ENCODE data around the gene NPPA.

NPPA gene

GRCh38 chr1:11841245-11842153 lies 6.1 kb downstream of the NPPA start:
- DNase-seq = peak; percentile 27 to 58 (median 42)

DNA sequence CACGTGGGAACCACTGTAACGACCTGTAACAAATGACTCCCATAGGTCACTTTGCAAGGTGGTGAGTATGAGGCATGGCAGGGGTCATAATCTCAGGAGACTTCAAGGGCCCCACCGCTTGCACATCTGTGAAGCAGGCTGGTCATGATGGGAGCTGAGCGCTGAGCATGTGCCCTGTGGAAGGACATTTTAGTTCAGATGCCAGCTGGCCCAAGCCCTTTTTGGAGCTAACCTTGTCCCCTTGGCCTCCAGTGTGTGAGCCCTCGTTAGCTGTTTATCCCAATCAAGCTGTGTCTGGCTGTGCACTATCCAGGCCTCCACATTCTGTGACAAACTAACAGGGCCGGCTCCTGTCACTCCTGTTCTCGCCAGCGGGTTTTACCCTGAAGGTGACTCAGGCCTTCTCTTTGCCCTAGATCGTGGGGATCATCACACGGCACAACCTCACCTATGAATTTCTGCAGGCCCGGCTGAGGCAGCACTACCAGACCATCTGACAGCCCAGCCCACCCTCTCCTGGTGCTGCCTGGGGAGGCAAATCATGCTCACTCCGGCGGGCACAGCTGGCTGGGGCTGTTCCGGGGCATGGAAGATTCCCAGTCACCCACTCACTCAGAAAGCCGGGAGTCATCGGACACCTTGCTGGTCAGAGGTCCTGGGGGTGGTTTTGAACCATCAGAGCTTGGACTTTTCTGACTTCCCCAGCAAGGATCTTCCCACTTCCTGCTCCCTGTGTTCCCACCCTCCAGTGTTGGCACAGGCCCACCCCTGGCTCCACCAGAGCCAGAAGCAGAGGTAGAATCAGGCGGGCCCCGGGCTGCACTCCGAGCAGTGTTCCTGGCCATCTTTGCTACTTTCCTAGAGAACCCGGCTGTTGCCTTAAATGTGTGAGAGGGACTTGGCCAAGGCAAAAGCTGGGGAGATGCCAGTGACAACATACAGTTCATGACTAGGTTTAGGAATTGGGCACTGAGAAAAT lies 7.6 kb downstream of the NPPA start:
- no peak for DNase-seq

GRCh38 chr1:11838349-11839272 lies 9.0 kb downstream of the NPPA start:
- peak; percentile 73 to 84 (median 78) for DNase-seq

GRCh38 chr1:11837767-11838348 lies 9.7 kb downstream of the NPPA start:
- DNase-seq = no peak

DNA sequence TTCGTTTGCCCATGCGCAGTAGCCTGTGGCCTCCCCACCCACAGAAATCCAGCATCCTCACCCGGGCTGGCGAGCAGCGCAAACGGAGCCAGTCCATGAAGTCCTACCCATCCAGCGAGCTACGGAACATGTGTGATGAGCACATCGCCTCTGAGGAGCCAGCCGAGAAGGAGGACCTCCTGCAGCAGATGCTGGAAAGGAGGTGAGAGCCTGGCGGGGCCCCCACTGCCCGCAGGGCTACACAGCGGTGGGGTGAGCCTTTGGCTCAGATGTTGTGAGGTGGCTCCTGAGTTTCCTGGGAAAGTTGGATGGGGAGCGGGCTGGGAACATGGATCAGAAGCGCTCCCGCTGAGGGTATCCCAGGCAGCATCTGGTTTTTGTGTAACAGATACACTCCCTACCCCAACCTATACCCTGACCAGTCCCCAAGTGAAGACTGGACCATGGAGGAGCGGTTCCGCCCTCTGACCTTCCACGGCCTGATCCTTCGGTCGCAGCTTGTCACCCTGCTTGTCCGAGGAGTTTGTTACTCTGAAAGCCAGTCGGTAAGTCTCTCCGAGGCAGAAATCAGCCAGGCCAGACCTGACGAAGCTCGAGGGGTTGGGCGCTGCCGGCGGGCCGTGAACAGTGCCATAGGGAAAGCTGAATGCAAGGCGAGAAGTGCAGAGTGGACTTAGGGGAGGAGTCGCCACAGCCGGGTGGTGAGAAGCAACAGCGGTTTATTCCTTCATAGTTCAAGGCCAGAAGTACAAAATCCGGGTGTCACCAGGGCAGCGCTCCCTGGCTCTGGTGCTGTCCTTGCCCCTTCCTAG lies 10.4 kb downstream of the NPPA start:
- no peak for DNase-seq

DNA sequence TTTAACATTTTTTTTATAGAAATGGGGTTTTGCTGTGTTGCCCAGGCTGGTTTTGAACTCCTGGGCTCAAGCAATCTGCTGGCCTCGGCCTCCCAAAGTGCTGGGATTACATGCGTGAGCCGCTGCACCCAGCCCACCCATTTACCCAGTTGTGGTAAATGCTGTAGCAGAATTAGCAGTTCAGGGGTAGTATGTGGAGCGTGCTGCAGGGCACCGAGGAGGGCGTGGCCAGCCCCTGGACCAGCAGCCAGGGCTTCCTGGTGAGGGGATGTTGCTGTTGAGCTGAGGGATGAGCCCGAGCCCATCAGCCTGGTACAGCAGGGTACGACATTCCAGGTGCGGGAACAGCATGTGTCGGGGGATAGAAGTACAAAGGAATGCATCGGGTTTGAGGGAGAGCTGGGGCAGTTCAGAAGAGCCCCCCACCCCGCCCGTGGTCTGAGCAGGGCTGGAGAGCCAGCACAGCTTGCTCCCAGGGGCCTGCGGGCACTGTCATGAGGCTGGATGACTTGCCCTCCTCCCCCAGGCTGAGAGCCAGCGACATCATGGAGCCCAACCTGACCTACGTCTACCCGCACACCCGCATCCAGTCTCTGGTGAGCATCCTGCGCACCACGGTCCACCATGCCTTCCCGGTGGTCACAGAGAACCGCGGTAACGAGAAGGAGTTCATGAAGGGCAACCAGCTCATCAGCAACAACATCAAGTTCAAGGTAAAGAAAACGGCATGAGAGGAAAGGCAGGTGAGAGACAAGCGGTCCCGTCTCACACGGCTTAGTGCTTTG lies 11.9 kb downstream of the NPPA start:
- no peak for DNase-seq

GRCh38 chr1:11833900-11834299 lies 13.7 kb downstream of the NPPA start:
- no peak for DNase-seq

DNA sequence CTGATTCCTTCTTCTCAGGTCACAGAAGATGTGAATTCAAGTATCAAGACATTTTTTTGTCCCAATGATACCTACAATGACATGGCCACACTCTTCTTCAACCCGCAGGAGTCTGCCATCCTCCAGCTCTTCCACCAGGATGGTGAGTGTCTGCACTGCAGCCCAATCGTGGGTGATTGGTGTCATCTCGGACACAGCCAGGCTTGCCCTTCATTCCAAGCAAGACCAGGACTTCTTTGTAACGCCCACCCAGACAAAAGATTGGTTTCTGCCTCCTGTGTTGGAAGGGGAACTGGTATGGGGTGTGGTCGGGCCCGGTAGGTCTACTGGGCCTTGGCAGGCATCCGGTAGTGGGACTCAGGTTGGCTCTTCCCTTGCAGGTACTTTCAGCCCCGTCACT lies 14.1 kb downstream of the NPPA start:
- DNase-seq = no peak

GRCh38 chr1:11831945-11832725 lies 15.4 kb downstream of the NPPA start:
- peak in 1 of 4 experiments; percentile 20 for DNase-seq

GRCh38 chr1:11828511-11828910 lies 19.1 kb downstream of the NPPA start:
- DNase-seq = no peak

DNA sequence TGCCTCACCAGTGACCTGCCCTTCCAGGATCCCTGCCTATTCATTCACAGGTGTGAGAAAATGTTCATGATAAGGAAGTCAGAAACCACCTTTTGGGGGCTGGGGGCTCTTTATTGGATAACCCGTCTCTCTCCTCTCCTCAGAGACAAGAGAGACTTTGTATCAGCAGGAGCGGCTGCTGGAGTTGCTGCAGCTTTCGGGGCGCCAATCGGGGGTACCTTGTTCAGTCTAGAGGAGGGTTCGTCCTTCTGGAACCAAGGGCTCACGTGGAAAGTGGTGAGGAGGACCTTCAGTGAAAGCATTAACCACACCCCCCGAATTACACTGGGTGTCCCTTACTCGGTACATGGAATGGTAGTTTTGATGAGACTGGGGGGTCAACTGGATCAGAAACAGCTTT lies 20.6 kb downstream of the NPPA start:
- DNase-seq = no peak

- DNase-seq = no peak
These were observed 22.5 kb downstream of the NPPA start for GRCh38 chr1:11825131-11825530.

- DNase-seq = no peak
These were observed 24.0 kb downstream of the NPPA start for GRCh38 chr1:11823366-11824137.

GRCh38 chr1:11822091-11822490 lies 25.5 kb downstream of the NPPA start:
- no peak for DNase-seq

GRCh38 chr1:11817192-11817591 lies 30.4 kb downstream of the NPPA start:
- no peak for DNase-seq

DNA sequence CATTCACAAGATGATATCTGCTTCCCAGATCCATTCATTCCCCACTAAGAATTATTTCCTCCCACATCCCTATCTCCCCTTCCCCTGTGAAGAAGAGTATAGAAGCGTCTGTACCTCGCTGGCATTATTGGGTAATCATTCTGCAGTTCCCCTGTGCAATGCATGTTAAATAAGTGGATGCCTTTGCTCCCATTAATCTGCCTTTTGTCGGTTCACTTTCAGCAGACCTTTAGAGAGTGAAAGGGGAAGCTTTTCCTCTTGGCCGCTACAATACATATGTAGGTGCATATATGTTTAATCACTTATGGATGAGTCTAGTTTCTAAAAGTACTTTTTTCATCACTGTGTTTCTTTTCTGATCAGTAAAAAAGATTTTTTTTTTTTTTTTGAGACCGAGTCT lies 34.6 kb downstream of the NPPA start:
- DNase-seq = peak in 3 of 4 experiments; percentile 26 to 51 (median 47)

- DNase-seq = no peak
These were observed 40.5 kb downstream of the NPPA start for GRCh38 chr1:11807133-11807532.

- DNase-seq = peak; percentile 37 to 62 (median 53)
These were observed 41.2 kb downstream of the NPPA start for GRCh38 chr1:11806307-11806936.

Data from suppressor macrophage (primary cell).